OCI-M2 (cell line): ENCODE results near the gene TRNP1.
"Not testable (repeated sequence)": the region's sequence is repeated elsewhere in the genome, so short reads cannot be mapped to it uniquely, and the experiment has no call there.

Experiments
- DNase-seq: peaks from one replicate; lab custom pipeline; 2025; ENCODE audit not compliant: unreplicated experiment; lab: John Stamatoyannopoulos, UW

The TRNP1 gene

GRCh38 chr1:26972390-26972789 lies 21.1 kb upstream of the TRNP1 start:
- DNase-seq = no peak

DNA sequence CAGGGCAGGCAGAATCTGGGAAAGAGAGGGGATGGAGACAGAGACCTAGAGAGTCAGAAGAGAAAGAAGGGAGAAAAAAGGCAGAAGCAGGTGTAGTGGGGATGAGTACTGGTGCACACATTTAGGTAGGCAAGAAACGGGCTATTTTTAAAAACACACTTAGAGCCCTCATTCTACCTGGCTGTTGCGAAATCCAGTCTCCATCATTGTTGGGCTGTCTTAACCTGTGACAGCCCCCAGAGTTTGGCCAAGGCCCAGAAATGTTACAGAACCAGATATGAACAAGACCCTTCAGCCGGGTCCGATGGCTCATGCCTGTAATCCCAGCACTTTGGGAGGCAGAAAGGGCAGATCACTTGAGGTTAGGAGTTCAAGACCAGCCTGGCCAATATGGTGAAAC lies 20.7 kb upstream of the TRNP1 start:
- no peak for DNase-seq

GRCh38 chr1:26976621-26977510 lies 16.6 kb upstream of the TRNP1 start:
- no peak for DNase-seq

DNA sequence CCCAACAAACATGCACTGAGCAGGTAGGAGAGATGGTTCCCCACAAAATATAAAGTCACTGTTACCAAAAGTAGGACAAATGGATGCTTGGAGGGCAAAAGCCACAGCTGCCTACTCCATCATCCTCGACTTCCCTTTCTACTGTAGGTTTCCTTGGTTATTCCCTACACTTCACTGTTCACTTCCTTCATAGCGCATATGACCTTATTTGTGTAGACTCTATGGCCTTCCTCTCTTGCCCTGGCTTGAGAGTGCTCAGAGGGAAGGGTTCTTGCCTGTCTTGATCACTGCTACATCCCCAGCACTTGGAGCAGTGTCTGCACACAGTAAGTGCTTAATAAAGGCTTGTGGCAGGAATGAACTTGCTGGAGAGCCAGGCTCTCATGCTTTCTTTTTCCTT lies 14.6 kb upstream of the TRNP1 start:
- DNase-seq = no peak

DNA sequence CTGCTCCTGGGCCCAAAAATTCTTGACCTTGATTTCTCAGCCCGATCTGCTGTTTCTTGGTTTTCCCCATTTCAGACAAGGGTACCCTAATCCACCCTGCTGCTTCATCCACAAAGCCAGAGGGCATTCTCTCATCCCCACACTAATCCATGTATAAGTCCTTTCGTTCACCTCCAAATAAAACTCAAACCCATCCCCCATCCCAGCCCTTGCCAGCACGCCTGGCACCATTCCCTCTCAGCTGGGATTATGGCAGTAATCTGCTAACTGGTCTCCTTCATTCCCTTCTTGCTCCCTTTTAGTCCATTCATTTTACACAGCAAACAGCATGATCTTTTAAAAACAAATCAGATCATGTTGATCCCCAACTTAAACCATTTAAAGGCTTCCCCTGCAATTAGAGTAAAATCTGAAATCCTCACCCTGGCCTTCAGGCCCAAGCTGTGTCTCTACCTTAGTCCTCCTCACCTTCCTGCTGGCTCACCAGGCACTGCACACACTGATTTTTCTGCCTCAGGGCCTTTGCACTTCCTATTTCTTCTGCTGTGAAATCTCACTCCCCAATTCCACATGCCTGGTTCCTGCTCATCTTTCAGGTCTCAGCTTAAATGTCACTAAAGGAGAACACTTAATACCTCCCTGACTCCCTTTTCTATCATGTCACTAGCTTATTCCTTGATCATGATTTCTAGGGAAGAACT lies 12.2 kb upstream of the TRNP1 start:
- no peak for DNase-seq

DNA sequence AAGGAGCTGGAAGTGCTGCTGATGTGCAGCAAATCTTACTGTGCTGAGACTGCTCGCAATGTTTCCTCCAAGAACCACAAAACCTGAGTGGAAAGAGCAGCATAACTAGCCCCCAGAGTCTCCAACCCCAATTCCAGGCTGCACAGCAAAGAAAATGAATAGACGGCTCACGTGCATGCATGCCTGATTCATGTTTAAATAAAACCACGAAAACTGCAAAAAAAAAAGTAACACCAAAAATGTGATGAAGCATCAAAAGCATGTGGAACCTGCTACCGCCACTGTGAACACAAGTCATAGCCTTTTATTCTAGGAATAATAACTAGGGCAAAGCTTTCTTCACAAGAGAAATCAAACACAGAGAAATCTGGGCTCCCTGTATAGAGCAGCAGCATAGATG lies 9.6 kb upstream of the TRNP1 start:
- DNase-seq = no peak

DNA sequence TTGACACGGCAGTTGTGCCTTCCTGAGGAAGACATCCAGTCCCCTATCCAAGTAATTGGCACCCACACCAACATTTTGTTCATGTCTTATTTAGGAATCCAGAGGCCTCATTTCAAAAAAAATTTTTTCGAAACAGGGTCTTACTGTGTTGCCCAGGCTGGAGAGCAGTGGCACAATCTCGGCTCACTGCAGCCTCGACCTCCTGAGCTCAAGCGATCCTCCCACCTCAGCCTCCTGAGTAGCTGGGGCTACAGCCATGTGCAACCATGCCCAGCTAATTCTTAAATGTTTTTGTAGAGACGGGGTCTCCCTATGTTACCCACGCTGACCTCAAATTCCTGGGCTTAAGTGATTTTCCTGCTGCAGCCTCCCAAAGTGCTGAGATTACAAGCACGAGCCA lies 9.2 kb upstream of the TRNP1 start:
- DNase-seq = no peak

GRCh38 chr1:26986658-26987057 lies 6.8 kb upstream of the TRNP1 start:
- DNase-seq = no peak

DNA sequence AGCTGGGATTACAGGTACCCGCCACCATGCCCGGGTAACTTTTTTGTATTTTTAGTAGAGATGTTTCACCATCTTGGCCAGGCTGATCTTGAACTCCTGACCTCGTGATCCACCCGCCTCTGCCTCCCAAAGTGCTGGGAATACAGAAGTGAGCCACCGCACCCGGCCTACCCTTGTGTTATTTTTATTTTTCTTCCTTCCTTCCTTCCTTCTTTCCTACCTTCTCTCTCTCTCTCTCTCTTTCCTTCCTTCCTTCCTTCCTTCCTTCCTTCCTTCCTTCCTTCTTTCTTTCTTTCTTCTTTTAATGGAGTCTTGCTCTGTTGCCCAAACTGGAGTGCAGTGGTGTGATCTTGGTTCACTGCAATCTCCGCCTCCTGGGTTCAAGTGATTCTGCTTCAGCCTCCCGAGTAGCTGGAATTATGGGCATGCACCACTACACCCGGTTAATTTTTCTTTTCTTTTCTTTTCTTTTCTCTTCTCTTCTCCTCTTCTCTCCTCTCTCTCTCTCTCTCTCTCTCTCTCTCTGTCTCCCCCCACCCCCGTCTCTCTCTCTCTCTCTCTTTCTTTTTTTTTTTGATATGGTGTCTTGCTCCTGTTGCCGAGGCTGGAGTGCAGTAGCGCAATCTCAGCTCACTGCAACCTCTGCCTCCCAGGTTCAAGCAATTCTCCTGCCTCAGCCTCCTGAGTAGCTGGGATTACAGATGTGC lies 3.9 kb upstream of the TRNP1 start:
- DNase-seq = not testable (repeated sequence)

DNA sequence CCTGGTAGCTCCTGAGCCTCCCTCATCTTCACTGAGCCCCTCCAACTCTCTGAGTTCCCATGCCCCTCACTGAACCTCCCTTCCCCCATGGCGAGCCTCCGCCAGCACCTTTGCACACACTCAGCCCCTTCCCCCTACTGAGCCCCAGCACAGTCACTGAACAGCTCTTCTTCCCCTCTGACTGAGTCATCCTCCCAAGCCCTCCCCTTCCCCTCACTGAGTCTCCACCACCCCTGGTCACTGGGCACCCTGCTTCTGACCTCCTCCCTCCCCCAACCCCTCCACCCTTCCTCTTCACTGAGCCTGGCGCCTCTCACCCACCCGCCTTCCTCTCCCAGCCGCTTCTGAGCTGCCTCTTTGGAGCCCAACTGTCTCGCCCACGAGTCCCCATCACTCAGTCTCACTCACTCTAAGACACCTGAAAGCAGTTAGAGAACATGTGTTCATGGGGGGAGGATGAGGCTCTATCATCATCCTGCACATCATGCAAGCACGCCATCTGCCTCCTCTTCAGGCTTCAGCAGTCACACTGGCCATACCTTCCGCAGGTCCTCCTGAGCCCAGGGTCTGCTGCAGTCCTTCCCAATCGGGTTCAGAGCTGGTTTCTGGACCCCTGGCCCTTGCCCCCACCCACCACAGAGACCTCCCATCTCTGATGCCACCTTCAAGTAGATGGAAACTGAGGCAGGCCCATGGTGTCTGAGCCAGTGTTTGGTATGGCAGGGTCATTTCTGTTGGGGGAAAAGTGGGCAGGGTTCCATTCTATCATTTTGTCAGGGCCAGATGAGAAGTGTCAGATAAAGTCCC lies 2.0 kb upstream of the TRNP1 start:
- DNase-seq = no peak

GRCh38 chr1:26994020-26994786 lies 711 bp downstream of the TRNP1 start:
- DNase-seq = no peak

GRCh38 chr1:26994787-26995517 lies 1.5 kb downstream of the TRNP1 start:
- DNase-seq = no peak

DNA sequence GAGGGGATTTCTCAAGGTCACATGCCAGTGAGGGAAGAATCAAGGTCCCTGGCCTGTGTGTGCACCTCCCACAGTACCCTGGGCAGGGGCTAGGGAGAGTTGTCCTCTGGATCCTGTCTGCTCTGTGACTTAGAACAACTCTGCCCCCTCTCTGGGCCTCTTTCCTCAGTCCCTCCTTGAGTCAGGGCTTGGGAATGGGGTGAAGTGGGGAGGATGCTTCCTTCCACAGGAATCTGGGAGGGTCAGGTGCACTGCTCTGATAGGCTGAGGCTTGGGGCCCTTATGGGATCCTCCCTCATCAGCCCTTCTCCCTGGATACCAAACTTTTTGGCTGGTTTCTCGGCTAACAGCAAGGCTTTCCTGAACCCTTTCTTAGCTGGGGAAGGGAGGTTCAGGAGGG lies 2.5 kb downstream of the TRNP1 start:
- no peak for DNase-seq

GRCh38 chr1:26996665-26997064 lies 3.2 kb downstream of the TRNP1 start:
- DNase-seq = no peak

DNA sequence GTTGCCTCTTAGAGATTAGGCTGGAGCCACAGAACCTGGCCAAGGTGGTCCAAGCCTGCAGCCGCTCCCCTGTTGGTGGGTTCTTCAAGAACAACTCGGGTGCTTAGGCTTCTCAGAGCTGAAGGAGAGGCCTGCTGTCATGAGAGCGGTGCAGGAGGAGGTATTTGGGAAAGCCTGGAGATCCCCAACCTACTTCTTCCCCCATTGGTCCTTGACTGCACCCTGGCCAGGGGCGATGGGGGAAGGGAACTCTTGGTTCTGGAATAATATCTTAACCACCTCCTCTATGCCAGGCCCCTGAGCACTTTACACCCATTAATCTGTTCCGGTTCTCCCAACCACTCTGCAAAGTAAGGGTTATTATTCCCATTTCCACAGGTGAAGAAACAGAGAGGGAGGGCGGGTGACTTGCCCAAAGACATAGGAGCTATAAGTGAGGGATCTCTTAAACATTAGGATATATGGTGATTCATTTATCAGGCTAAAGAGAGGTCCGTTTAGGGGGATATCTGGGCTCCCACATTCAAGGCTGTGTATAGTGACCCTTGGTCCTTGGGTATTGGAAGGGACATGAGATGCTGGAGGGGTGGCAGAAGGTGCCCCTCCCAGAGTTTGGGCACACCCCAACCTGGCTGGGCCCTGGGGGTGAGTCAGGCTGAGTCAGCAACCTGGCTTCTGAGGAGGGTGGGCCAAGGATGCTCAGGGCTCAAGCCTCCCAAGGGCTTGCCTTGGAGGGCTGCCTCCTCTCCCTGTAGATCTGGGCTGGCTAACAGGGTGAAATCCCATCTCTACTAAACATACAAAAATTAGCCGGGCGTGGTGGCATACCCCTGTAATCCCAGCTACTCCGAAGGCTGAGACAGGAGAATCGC lies 5.2 kb downstream of the TRNP1 start:
- DNase-seq = no peak

DNA sequence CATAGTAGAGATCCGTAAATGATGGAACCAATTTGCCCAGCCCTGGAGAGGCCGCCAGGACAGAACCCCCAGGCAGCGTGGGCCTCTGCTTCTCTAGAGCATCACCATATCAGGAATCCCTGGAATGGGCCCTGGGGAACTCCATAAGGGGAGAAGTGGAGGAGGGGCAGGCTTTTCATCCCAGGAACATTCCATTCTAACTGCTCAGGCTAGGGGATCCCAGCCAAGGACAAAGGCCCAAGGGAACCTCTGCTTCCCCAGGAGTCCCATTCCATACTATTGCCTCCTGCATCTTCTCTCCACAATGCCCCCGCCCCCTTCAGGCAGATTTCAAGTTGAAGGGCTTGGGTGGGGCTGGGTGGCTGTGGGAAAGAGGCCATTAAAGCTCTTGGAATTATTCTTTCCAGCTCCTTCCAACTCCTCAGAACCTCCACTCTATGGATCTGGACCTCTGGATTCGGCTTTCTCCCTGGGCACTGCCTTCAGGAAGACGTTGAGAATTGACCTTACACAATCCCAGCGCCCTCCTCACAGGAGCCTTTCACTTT lies 6.0 kb downstream of the TRNP1 start:
- no peak for DNase-seq

- DNase-seq = no peak
These were observed 6.8 kb downstream of the TRNP1 start for GRCh38 chr1:27000090-27000816.
